ENCODE measurements around the gene NT5C2.
"Not testable (repeated sequence)": the region's sequence is repeated elsewhere in the genome, so short reads cannot be mapped to it uniquely, and the experiment has no call there.

- not testable (repeated sequence) for TF ChIP-seq CTCF (IDR thresholded peaks at IDR 0.05); USF2 (CRISPR knock-in tag; IDR thresholded peaks at IDR 0.05); NFE2L1 (CRISPR knock-in tag; IDR thresholded peaks at IDR 0.05); MAX (CRISPR knock-in tag; IDR thresholded peaks at IDR 0.05); ETV6 (CRISPR knock-in tag; IDR thresholded peaks at IDR 0.05)
These were observed 13.6 kb upstream of the NT5C2 start for GRCh38 chr10:103206715-103207114.
